CD4-positive, alpha-beta T cell treated with Interleukin-1 beta for 1 hour (primary cell): ENCODE data around the gene PRKN.

Source experiments
- DNase-seq, 2 donors: peaks; one replicate each; pipeline ENCODE4 v3.0.0-alpha.2; 2020 to 2022

PRKN gene

DNA sequence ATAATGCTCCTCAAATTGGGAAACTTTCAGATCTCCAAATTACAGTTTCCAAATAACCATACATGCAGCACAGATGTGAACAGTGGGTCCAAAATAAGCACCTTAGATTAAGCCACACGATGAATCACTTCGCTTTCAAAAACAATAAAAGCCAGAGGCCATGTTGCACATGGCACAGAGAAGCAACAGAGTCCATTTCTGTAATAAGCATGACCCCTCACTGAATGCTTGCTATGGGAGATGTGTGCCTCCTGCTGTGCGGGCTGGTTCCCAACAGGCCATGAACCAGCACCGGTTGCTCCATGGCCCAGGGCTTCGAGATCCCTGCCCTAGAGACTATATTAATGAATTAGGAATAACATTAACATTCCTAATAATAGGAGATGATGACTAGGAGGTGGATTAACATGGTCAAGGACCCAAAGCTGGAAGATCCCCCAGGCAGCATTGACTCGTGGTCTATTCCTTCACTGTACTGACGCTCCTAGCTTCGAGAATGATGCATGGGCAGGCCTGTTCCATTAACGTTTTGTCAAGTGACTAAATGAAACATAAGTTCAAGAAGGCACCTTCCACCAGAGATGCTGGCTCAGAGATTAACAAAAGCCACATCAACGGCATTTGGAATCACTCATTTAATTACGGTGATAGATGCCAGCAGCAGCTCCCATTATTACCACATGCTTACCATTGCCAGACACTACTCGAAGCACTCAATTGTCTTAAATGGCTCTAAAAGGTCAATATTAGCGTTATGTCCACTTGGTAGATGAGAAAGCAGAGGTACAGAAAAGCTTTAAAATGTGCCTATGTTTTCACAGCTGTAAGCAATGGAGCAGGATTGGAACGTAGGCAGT is 983.1 kb downstream of the PRKN start:
- DNase-seq, result no peak

DNA sequence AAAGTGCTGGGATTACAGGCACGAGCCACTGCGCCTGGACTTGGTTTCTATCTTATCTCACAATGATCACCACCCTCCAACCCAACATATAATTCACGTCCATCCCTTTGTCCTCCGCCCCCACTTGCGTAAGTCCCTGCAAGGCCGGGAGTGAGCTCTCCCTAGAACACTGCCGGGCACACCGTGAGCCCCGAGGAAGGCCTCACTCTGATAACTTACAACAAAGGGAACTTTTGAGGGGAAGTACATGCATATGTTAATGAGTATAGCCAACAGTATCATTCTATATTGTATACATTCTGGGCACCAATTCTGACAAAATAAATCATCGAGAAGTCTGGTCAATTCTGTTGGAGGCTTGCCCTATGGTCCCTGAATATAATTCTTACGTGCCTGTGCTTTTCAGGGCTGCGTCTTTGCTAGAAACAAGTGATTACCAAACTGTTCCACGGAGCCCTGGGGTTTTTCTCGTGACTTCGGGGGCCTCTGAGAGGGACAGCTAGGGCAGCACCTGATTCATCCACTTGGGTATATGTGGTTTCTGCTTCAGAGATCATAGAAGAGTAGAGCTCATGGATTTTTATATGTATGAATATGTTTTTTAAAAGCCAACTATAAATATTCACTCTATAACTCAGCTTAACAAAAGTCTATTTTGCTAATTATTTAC is 983.9 kb downstream of the PRKN start:
- DNase-seq, result no peak

DNA sequence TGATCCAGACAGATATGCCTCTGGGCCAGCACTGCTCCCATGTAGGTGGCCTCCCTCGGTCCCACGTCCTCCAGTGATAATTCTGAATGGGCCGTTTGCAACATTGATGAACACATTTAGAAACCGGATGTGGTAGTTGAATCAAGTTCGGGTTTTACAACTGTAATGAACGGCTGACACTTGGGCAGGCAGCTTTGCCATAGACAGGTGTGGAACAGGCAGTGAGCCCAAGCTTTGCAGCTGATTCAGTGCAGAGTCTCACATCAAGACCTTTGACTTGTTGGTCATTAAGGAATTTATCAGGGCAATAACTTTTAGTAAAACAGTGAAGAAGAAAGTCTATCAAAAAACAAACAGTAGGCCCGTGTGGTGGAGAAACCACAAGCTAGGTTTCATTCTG is 987.1 kb downstream of the PRKN start:
- DNase-seq, result no peak

DNA sequence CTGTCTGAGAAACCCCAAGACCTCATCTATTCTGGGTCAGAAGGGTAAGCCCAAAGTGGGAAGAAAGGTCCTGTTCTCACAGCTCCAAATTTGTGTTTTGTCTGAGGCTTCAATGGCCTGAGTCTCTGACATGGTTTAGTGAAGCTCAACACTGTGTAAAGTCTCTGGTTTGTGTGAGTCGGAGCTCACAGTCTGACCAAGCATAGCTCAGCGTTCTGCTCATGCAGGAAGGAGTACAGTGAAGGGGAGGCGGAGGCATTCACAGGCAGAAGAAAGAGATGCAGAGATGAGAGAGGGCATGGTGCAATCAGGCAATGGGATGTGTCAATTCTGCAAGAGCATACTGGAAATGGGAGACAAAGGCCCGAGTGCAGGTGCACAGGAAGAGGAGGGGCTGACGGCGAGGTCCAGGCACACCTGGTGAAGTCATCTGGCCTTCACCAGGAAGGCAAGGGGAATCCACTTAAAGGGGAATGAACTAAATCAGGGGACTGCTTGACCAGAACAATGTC is 990.7 kb downstream of the PRKN start:
- DNase-seq, result no peak

DNA sequence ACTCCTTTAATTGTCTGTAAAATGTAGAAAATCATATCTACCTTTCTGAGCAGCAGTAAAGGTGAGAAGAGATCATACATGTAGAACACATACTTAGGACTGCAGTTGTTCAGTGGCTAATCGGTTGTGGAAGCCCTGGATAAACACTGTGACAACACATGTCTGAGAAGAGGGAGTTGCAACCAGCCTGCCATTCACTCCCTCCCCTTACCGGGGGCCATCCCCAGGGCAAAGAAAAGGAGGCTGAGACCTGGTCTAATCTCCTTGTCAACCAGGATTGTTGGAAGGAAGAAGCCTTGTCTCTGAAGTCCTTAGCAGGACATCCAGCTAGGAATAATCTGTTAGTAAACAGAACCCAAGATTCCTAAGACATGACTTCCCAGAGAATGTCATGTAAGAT is 991.2 kb downstream of the PRKN start:
- no peak for DNase-seq

DNA sequence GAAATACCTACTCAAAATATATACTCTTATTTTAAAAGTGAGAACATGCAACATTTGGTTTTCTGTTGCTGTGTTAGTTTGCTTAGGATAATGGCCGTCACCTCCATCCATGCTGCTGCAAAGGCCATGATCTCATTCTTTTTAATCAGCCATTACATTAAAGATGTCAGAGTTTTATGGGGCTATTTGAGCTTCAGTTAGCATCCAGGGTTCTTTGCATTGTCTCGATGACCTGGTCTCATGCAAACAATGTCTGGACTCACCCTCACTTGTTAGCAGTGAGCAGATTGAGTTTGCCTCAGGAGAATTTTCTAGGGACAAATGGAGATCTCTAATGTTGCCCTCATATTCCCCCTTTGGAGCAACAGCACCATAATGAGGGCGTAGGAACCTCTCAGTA is 995.0 kb downstream of the PRKN start:
- DNase-seq, result no peak

DNA sequence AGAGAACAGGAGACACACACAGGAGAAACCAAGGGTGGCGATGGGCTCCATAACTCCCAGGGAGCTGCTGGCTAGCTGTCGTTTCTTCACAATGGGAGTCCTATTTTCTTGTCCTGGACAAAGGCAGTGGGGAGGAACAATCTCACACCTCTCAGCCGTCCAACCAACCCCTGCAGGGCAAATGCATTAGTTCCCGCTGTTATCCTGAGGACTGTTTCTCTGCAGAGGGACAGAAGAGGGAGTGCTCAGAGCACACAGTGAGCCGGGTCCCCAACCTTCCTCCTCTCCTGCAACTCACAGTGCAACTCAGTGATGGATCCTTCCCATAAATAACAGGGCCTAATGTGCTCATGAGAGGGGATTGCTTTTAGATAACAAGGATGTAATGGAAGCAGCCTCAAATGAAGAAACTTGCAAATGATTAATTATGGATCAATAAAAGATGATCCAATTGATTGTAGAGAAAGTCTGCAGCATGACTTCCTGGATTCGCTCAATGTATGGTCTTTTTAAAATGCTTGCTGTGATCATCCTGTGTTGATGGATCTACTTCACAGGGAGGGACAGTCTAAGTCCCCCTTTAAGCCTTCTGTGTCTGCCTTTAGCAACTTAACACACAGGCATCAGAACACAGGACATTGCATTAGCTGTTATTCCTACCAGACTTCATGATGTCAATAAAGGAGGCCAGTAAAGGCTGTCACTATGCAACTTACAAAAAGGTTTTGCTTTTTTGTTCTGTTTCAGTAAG is 1000.3 kb downstream of the PRKN start:
- no peak for DNase-seq

DNA sequence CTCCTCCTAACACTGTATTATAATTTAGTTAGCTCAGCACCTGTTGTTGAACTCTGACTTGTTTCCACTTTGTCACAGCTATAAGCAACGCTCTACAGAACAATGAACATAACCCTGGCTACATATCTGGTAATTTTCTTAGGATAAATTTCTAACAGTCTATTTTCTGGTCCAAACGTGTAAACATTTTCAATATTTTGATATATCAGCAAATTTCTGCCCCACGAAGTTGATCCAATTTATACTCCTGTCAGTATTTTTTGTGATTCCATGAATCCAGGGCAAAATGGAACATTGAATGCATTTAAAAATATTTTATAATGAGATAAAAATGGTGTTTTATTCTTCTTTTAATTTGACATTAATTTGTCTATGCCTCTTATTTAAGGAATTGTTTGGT is 1005.2 kb downstream of the PRKN start:
- no peak for DNase-seq

DNA sequence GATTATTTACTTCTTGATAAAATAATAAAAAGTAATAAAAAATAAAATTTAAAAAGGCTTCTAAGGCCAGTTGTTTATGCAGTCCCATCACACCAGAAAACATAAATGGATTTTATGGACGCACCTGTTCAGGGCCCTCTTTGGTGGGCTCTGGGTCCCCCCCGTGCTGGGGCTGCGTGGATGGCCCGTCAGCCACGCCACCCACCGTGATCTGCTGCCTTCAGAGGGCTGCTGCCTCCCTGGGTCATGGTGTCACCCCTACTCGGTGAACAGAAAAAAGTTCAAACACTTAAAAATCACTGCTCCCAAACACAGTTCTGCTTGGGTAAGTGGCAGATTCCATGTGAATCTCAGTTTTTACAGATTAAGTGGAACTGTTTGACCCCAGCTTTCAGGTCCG is 1006.1 kb downstream of the PRKN start:
- DNase-seq, result no peak

DNA sequence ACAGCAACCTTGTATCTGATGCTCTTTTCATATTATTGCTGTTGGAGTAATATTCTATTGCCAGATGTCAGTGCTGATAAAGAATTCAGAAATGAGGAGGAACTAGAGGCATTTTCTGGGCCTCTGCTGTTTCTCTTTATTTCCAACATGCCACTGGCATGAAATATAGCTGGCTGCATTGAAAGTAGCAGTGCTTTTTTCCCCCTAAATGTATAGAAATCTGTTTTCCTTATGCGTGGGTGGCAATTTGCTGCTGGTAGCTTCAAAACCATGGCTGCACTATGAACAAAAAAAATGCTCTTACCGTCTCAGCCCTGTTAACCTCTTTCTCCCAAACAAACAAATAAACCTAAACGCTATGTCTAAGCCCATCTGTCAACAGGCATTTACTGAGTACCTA is 1011.4 kb downstream of the PRKN start:
- DNase-seq, result no peak

DNA sequence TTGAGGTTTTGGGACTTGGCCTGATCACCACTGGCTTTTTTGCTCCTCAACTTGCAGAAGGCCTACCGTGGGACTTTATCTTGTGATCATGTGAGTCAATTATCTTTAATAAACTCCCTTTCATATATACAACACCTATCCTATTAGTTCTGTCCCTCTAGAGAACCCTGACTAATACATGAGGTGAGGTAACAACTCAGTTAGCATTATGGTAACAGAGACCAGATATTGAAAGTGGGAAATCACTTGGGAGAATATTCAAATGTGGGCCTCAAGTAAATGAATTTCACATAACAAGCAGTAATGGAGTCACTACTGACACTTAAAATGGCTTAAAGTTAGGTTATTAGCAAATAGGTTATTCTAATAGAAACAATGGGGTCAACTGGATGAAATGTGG is 1015.6 kb downstream of the PRKN start:
- no peak for DNase-seq

DNA sequence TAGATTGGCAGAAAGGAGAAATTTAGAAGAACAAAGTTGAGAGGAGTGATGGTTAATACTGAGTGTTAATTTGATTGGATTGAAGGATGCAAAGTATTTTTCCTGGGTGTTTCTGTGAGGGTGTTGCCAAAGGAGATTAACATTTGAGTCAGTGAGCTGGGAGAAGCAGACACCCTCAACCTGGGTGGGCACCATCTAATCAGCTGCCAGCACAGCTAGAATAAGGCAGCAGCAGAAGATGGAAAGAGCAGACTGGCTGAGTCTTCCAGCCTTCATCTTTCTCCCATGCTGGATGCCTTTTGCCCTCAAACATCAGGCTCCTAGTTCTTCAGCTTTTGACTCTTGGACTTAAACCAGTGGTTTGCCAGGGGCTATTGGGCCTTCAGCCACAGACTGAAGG is 1016.1 kb downstream of the PRKN start:
- no peak for DNase-seq

DNA sequence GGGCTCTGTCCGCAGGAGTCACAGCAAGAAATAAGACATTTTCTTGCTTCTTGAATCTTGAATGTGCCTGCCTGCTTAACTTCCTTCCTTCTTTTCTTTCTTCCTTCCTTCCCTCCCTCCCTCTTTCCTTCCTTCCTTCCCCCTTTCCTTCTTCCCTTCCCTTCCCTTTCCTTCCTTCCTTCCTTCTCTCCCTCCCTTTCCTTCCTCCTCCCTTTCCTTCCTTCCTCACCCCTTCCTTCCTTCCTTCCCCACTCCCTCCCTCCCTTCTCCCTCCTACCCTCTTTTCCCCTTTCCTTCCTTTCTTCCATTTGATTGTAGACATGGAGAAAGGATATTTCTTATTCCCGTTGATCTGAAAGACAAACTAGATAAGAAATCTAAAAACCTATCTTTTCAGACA is 1016.9 kb downstream of the PRKN start:
- no peak for DNase-seq

DNA sequence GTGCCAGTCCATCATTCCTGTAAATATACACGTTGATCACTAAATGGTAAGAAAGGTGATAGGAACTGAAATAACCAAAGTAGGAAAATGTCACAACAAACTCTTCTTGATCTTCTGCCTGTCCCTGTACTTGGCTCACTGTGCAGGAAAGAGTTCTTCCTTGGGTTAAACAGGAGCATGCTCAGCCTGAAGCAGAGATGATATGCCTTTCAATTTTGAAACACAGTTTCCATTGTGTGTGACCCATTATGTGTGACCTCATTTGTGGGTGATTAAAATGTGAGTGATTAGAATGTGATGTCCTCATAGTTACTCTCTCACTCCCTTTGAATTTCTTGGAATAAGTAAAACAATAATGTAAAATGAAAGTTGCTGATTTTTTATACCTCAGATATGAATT is 1026.5 kb downstream of the PRKN start:
- DNase-seq, result no peak

DNA sequence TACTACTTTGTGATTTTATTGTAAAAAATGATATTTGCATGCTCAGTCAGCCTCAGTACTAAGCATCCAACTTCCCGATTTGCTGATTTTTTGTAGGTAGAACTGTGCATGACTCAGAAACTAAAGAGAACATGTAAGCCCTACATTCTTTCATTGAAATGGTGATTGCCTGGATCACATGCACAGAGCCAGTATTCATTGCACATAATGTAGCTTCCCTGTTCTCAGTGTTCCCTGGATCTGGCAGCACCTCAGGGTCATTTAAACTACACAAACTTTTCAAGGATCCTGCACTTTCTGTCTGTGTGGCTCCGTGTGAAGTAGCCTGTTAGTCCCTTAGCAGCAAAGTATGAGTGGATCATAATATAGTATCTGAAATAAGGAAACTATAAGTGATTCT is 1030.8 kb downstream of the PRKN start:
- DNase-seq, result no peak

DNA sequence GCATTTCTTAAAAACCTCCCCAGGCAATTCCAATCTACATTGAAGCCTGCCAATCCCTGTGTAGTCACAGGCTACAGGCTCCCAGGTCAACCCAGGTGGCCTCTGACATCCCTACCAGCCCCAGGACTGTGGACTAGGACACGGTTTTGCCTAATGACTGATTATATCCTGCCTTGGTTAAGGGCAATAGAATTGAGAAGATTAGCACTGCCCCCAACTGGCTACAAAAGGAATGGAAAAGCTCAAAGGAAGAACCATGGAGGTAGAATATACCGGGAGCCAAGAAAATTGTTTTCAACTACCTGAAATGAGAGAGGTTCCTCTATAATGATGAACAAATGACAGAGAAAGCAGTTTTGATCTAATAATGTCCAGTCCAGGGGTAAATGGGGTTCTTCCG is 1032.6 kb downstream of the PRKN start:
- DNase-seq, result no peak

DNA sequence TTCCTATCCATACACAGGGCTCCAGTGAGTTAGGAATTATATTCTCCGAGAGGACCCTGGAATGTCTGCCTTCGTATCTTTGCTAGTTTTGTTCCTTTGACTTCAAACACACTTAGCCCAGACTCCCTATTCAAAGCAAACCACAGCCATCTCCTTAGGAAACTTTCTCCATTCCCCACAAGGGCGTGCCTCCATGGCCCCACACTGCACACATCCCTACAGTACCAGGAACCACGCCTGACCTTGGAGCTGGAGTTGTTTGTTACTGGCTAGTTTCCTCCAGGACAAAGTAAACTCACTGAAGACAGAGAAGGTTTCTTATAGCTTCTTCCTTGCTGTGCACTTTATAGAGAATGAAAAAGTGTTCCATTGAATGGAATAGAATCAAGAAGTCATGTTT is 1040.9 kb downstream of the PRKN start:
- DNase-seq, result no peak

DNA sequence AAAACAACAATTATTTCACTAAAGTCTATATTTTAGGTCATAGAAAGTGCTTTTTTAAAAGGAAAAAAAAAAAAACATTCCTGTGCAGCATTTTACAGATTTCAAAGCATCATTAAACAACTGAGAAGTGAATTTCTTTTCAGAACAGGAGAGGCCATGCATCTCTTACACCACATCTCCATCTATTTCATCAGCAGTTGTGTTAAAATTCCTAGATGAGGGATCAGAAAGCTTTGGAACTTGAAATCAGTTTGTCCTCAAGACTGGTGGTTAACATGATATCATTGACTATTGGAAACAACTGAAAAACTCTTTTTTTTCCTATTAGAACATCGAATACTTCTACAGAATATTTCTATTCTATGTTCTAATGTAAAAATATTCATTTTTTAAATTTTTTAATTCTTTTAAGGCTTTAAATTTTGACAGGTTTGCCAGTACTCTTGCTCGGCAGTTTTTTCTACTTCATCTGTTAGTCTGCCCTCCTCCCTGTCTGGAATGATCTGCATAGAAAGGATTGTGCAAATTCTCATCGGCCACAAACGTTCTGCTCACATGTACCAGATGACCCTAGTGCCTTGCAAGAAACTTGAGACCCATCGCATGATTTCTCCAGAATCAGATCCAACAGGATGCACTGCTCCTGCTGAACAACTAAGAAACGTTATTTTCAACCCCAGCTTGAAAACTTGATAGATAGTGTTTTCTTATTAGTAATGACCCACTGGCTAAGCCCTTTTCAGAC is 1042.7 kb downstream of the PRKN start:
- DNase-seq, result no peak

DNA sequence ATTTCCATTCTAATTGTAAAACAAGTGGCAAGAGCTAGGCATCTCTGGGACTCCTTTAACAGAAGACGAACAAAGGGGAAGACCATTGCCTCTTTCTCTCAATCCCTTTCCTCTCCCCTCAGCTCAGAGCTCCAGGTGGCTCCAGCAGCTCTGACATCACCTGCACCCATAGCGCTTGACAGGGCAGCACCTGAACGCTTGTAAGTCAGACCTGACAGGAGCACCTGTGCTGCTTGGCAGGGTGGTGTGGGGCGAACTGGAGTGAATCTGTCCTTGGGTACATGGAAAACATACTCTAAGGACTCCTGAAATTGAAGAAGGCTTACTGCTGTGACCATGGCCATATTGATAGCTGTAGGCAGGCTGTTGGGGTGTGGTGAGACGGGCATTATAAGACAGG is 1044.2 kb downstream of the PRKN start:
- DNase-seq, result no peak

DNA sequence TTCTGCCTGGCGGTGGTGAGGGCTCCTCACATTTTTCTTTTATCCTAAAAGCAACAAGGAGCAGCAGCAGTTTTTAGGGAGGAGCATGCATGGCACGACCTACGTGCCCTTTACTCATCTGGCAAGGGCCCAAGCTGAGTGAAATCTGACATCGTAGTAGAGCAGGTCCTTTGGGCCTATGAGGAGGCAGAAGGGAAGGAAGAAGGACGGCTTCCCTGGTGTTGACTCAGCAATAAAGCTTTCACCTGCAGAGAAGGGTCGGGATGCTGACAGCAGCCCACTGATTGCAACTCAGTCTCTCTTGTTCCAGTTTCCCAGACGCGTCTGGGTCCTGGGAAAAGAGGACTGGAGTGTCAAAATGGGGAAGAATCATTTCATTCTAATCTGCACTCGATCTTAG is 1044.6 kb downstream of the PRKN start:
- DNase-seq, result no peak

DNA sequence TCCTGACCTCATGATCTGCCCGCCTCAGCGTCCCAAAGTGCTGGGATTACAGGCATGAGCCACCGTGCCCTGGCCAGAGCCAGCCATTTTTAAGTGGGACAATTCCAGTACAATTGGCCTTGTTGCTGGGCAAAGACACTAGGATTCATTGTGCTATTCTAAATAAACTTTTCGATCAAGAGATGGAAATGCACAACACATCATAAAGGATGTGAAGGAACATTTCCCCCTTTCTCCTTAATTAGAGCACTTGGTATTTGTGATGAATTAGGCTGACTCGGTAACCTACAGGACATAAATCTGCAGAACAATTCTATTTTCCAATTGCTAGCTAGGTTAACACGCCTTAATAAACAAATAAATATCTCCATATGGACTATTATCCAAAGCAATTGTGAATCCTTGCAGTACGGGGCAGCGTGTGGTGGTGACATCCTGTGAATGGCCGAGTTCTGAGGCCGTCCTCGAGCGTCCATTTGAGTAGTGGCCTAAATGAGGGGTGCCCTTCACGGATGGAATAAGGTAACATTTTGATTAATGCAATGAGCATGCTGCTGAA is 1047.5 kb downstream of the PRKN start:
- DNase-seq, result no peak

DNA sequence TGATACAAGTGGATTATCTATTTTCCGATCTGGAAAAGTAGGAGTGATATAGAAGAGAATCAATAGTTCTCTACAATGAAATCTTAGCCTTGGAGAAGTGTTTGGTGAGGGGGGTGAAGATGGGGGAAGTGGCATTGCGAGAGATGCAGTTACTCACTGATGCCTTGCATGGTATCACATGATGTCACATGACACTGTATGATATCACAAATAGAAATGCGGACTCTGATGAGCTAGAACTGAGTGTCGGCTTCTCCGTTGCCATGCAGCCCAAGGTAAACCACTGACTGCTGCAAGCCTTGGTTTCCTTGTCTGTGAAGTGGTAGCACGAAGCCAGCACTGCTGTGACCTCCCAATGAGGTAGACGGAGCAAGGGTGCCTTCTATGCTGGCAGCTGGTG is 1050.4 kb downstream of the PRKN start:
- no peak for DNase-seq

DNA sequence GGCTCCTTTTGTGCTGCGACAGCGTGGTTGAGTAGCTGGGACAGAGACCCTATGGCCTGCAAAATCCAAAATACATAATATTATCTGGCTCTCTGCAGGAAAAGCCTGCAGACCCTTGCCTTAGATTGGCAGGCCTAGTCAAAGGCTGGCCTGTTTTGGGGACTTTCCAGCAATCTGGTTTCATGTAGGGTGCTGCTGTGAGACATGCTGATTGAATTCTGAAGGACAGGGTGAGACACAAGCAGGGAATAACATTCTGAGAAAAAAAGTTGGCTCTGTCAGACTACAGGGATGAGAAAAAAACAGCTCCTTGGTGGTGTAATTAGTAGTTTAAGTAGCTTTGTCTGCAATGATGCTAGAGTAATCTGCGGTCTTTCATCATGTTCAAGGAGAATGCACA is 1051.0 kb downstream of the PRKN start:
- no peak for DNase-seq
